Activated CD8-positive, alpha-beta memory T cell treated with anti-CD3 and anti-CD28 coated beads for 36 hours (primary cell): ENCODE measurements around the gene ADCY2. TPM values are rescaled to one million over a fixed set of nuclear protein-coding genes. Genes with fewer than 3 reads are reported as not detected.

Experiments
- CTCF ChIA-PET: fragments of 350-600 bp; sonication (Branson Sonifier 250); formaldehyde crosslinking; loops from one replicate; lab custom pipeline; 2021; ENCODE audit warnings: antibody characterized with exemption; lab: Charles Lee
- POLR2A ChIA-PET: fragments of 350-600 bp; sonication (Branson Sonifier 250); formaldehyde crosslinking; loops from one replicate; lab custom pipeline; 2021; ENCODE audit warnings: antibody characterized with exemption; lab: Charles Lee
- total RNA-seq, 2 experiments: library from RNA; stranded (reverse); gene quantifications; one replicate each; pipeline ENCODE4 v1.2.3, GENCODE V29; 2021

ADCY2 gene
- total RNA-seq, 2 experiments from 2014 or later: not detected

DNA sequence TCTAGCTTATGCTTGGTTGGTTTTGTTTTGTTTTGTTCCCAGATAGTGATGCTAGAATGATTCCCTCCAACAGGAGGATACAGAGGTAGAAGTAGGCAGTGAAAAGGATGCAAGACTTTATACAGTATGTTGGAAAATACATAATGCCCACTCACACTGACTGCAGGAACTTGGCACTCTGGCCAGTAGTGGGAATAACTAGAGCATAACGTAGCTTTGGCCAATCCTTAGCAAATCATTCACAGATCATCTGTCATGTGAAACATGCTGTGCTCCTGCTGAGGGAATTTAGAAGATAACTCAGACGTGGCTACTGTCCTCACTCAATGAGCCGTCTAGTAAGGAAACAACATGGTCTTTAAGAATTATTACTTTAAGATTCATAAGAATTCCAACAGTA lies 441.5 kb downstream of the ADCY2 start:
- ChIA-PET POLR2A (no interaction called here), CTCF (no interaction called here)

DNA sequence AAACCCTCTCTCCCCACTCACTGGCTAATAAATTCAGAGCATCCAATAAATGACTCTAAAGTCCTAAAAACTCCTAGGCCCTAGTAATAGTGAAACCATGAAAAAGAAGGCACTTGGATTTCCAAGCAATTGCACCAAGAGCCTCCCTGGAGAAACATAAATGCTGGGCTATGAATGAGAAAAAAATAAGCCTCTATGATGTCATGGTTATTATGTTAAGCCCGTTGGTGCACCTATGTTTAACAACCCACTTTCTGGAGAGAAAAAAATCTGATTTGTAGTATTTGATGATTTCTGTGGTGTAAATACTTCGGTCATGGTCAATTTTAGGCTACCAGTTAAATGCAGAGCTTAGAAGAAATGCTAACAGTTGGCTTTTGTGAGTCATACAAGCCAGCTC lies 446.6 kb downstream of the ADCY2 start:
- ChIA-PET CTCF (no interaction called here), POLR2A (no interaction called here)

DNA sequence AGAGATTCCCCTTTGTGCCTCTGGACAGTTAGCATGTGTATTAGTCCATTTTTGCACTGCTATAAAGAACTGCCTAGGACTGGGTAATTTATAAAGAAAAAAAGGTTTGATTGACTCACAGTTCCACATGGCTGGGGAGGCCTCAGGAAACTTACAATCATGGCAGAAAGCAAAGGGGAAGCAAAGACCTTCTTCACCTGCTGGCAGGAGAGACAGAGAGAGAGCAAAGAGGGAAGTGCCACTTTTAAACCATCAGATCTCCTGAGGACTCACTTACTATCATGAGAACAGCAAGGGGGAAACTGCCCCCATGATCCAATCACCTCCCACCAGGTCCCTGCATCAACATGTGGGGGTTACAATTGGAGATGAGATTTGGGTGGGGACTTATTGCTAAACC lies 449.0 kb downstream of the ADCY2 start:
- ChIA-PET CTCF (no interaction called here), POLR2A (no interaction called here)

DNA sequence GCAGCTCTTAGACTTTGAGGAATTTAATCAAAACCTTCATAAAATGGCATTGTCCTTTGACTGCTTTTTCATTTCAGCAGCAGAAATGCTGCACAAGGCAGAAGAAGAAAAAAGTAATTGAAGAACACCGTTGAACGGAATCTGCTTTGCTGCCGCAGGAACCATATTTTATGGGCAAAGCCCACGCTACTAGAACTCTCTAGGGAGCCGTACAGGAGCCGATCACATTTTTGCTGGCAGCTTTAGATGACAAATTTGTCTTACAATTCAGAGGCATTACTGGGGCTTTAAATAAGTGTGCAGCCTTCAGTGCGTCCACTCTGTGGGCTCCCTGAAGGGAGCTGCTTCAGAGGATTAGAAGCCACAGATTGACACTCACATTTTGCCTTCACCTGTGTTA lies 449.6 kb downstream of the ADCY2 start:
- POLR2A ChIA-PET: no interaction called here
- CTCF ChIA-PET: no interaction called here

DNA sequence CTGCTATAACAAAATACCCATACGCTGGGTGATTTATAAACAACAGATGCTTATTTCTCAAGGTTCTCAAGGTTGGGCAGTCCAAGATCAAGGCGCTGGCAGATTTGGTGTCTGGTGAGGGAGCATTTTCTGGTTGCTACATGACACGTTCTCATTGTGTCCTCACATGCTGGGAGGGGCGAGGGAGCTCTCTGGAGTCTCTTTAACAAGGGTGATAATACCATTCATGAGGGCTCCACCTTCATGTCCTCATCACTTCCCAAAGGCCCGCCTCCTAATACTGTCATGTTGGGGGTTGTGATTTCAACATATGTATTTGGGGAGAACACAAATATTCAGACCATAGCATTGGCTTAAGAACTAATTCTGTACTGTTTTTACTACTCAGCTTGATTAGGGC lies 450.4 kb downstream of the ADCY2 start:
- CTCF ChIA-PET: interaction anchor here (0.6 kb wide), 1 partner anchor 29 kb away, joined by 7 read pairs; no protein-coding TSS in a partner anchor
- POLR2A ChIA-PET: no interaction called here

DNA sequence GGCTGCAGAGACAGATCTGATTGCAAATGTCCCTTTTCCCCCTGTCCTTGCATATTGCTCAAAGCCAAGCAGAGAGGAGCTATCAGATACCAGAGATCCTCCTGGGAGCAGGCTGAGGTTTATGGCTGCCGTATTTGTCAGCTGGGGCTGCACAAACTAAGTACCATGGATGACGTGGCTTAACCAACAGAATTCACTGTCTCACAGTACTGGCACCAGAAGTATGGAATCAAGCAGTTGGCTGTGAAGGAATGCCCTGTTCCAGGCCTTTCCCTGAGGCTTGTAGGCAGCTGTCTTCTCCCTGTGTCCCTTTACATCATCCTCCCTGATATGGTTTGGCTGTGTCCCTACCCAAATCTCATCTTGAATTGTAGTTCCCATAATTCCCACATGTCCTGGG lies 452.4 kb downstream of the ADCY2 start:
- POLR2A ChIA-PET: no interaction called here
- CTCF ChIA-PET: no interaction called here

DNA sequence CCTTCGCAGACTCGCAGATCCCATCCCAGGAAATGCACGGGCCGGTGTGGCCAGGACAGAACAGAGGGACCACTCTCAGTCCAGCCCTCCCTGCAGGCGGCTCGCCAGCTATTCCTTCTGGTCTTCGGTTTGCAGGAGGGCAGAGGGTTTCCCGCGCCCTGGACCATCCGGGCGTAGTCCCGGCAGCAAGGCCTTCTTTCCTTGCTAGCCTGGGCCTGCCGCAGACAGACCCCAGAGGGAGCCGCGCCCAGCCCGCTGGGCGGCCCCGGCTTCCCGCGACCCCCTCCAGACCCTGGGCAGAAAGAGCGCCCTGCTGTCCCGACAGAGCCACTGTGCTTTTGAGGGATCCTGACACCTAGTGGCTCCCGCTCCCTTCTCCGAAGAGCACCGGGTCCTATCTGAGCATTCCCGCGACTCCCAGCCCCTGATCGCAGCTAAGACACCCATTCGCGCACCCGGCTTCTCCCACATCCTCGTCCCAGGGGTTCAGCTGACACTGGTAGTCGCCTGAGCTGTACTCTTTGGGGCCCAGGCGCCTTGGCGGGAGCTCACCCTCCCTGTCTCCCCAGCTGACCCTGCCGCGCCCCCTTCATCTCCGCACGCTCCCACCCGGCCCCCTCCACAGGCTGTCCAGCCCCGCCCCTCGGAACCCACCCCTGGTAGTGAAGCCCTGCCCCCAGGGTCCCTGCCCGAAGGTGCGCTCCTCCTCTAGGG lies 453.9 kb downstream of the ADCY2 start:
- ChIA-PET POLR2A (no interaction called here), CTCF (no interaction called here)

DNA sequence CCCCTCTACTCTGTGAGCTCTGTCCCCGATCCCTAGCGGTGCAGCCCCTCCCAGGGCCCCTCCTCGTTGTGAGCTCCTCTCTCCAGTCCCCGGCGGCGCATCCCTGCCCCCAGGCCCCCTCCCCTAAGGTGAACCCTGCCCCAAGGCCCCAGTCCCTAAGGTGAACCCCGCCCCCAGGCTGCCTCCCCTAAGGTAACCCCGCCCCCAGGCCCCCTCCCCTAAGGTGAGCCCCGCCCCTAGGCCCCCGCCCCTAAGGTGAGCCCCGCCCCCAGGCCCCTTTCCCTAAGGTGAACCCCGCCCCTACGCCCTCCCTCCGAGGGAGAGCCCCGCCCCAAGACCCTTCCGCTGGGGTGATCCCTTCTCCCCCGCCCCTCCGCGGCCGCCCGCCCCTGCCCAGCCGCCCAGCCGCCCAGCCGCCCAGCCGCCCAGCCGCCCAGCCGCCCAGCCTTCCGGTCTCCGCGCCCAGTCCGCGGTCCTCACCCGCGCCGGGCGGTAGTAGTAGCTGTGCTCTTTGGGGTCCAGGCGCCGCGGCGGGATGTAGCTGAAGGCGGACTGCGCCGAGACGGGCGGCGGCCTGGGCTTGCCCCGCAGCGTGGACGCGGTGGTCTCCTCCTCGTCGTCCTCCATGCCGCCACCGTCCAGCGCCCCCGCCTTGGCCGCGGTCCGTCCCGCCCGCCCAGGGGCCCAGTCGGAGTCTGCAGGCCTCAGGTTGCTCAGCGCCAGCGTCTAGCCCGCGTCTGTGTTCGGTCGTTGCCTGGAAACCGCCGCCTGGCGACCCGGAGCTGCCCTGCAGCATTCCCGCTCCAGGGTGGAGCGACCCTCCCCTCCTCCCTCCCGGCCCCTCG lies 454.7 kb downstream of the ADCY2 start, which contains the start of gene CFAP90:
TSS of gene CFAP90 (minus strand) at position 739 of the 845 bp plus-strand sequence. CDS start at position 627, 112 bp downstream.
- ChIA-PET POLR2A (no interaction called here), CTCF (no interaction called here)

DNA sequence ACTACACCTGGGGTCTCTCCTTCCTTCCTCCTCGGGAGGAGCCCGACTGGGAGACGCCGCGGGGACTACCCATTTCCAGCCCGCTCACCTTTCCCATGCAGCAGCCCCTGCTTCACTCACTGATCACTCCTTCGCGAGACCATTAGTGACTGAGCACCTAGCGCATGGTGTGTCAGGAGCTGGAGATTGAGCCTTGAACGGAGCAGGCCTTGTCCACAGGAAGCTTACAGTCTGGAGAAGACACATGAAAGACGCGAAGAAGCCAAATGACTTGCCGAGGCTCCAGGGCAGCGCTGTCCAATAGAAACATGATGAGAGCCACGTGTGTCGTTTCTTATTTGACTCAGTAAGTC lies 455.3 kb downstream of the ADCY2 start:
- ChIA-PET CTCF (no interaction called here), POLR2A (no interaction called here)

DNA sequence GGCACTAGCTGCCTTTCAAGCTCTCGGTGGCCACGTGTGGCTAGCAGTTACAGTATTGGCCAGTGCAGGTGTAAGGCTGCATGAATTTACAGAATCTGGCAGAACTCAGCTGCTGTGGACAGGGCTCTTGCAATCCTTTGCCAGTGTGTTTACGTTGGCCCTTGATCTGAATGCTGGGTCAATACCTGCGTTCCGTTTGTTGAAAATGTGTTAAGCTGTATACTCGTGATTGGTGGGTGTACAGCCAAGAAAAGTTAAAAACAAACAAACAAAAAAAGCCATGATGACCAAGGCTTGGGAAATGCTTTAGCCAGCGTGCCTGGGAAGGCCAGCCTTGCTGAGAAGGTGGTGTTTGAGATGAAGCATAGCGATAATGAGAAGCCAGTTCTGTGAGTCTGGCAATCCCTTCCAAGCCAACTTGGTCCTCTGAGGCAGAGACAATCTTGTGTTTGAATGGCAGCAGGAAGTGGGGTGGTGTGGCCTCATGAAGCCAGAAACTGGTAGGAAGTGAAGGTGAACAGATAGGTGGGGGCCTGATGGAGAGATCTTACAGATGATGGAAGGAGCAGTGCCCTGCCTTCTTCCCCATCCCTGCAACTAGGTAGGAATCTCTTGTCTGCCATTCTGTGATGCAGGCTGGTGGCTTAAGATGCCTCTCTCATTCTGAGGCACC lies 455.8 kb downstream of the ADCY2 start:
- ChIA-PET POLR2A (no interaction called here), CTCF (no interaction called here)

DNA sequence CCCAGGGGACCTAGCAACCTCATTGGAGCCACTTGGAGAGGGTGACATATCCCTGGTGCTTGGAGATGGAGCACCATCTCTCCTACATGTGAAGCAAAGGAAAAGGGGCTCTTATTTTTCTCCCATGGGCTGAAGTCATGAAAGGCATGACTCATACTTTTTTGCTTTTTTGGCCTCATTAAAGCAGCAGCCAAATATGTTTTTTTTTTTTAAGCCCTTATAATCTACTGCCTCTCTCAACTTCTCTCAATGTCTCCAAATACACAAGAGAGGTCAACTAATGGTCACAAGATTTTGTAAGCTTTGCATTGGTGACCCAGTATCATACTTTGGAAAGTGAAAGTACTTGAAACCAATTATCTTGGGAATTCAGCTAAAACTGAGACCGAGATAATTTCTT lies 456.6 kb downstream of the ADCY2 start:
- ChIA-PET POLR2A (no interaction called here), CTCF (no interaction called here)

DNA sequence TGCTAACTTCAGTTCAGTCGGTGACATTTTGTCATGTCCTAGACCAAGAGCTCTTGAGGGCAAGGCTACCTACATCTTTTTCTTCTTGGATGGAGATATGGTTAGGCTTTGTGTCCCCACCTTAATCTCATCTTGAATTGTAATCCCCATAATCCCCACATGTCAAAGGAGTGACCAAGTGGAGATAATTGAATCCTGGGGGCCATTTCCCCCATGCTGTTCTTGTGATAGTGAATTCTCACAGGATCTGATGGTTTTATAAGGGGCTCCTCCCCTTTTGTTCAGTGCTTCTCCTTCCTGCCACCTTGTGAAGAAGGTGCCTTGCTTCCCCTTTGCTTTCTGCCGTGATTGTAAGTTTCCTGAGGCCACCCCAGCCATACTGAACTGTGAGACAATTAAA lies 457.1 kb downstream of the ADCY2 start:
- POLR2A ChIA-PET: no interaction called here
- CTCF ChIA-PET: no interaction called here

DNA sequence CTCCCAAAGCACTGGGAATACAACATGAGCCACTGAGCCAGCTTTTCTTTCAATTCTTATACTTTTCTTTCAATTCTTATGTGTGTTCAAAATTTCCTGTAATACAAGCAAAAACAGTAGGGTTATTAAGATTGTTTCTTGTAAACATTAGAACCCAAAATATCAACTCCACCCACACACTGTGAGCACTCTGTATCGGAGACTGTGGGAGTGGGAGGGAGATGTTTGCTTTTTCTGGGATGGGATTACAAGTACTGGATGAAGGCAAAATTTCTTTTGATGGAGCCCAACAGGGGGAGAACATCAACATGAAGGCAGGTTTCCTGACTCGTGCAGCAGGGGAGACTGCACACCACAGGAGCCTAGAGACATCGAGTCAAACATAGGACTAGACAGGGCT lies 459.7 kb downstream of the ADCY2 start:
- POLR2A ChIA-PET: no interaction called here
- CTCF ChIA-PET: no interaction called here

DNA sequence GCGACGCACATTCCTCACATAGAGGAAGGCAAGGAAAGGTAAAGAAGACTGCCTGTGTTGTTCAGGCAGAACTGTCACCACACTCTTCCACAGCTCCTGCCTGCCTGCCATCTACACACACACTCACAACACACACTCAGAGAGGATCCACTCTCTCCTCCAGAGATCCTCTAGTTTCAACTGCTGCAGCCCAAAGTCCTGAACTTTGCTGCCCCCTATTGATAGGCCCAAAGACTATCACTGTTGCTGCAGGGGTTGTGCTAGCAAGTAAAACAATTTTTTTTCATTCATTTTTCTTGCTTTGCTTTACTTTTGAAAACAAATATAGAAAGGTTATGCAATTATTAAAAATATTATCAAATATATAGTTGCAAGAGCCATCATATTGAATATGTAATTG lies 460.9 kb downstream of the ADCY2 start:
- ChIA-PET POLR2A (interaction anchor here (0.9 kb wide), 1 partner anchor 12 kb away, joined by 8 read pairs; the partner anchor contains the start of genes FASTKD3 and MTRR), CTCF (no interaction called here)

DNA sequence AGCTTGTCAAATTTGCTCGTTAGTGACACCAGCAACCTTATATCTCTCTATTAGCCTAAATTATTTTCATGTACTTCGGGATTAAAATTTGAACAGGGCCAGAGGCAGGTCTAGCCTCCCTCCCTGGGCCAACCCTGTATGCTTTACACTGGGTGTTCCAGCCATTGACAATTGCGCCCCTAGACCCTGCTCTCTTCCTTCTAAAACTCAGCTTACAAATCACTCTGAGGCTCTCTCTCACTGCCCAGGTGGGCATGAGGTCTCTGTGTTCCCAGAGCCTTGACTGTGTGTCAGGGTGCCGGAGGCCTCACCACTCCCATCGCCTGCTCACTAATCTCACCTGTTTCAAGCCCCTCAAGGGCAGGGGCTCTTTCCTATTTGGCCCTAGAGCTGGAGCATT lies 461.4 kb downstream of the ADCY2 start:
- CTCF ChIA-PET: interaction anchor here (0.9 to 1.5 kb wide), 2 partner anchors 12 to 15 kb away, joined by 3 to 4 read pairs; no protein-coding TSS in a partner anchor
- POLR2A ChIA-PET: interaction anchor here (0.9 to 1.5 kb wide), 2 partner anchors 12 kb away, joined by 6 to 8 read pairs; partner anchors contain the start of genes FASTKD3 and MTRR

DNA sequence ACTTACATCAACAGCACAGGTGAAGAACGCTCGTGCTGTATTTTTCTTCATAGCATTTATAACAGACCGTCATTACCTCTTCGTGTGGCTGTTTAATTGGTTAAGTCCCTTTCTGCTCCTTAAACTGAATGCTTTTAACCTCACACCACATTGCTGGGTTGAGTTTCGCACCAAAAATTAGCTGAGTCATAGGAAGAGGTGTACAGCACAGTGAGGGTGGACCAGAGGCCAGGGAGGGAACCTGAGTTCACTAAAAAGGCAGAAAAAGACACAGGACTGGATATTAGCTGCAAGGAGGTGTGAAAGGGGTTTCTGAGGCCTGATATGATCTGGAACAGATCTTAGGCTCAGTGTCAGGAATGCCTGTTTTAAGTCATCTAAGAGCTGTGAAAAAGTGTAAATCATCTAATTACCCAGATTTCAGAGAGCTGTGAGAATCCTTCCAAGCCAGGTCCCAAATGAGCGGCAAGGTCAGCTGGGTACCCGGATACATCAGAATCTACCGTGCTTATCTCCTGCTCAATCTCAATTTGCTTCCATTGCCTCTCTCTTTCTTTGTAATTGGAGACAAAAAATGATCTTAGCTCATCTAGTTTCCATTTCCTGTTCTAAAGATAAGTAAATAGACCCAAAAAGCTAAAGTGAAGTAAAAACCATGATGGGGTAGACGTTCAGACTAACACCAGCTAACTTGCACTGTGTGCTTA lies 462.1 kb downstream of the ADCY2 start:
- POLR2A ChIA-PET: interaction anchor here (1.5 kb wide), 1 partner anchor 11 kb away, joined by 6 read pairs; the partner anchor contains the start of genes FASTKD3 and MTRR
- CTCF ChIA-PET: interaction anchor here (0.9 to 1.5 kb wide), 2 partner anchors 12 to 15 kb away, joined by 3 to 4 read pairs; no protein-coding TSS in a partner anchor

DNA sequence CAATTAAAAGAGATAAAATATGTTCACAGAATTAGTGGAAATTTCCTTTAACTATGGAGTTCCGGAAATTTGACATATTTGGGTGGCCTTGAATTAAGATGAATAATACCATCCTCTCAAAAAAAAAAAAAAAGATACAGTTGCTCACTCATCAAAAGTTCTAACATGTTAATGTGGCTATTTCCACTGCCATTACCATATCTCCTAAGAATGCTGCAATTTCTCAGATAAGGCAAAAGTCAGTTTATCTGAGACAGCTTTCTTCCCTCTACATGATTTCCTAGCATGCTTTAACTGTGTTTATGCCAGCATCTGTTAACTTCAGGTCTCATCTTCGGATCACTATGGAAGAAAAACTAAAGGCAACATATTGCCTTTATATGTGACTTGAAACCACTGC lies 470.3 kb downstream of the ADCY2 start:
- ChIA-PET CTCF (no interaction called here), POLR2A (no interaction called here)

DNA sequence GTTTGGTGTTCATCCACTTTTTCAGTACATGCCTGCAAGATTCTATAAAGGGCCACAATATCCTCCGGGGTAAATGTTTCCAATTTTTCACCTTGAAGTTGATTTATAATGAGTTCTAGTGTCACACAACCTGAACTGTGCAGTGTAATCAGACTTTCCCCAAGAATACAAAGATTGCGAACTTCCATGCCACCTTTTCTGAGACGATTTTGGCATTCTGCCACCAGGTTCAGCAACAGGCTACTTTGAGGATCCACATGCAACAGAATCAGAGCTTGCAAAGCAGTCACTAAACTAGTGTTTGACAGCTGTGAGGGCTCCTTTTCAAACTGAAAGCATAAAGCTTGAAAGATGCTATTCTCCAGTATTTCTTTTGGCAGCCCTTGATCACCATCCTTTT lies 471.3 kb downstream of the ADCY2 start:
- ChIA-PET POLR2A (no interaction called here), CTCF (interaction anchor here (0.7 kb wide), 1 partner anchor 1187 kb away, joined by 3 read pairs; no protein-coding TSS in a partner anchor)

DNA sequence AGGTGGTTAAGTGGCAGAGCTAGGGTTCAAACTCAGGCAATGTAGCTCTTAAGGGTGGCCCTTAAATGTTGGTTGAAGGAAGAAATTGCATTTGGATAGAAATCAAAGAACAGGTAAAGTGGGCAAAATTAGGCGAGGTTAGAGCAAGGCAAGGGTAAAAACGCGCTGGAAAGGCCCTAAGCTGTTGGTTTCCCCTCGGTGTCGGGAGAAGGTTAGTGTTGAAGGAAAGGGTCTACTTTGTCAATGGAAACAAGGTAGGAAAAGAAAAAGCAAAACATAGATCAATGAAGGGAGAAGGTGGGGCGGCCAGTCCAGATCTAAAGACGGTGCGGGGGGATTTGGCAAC lies 472.5 kb downstream of the ADCY2 start:
- CTCF ChIA-PET: interaction anchor here (1.6 kb wide), 1 partner anchor 13 kb away, joined by 6 read pairs; no protein-coding TSS in a partner anchor

More for the DNA sequence above, 472.5 kb downstream of the ADCY2 start:
- POLR2A ChIA-PET: interaction anchor here (0.7 to 1.3 kb wide), 3 partner anchors 10 to 12 kb away, joined by 3 to 8 read pairs (median 6); no protein-coding TSS in a partner anchor
